DND-41 (cell line): ENCODE data around the gene EIPR1.

Experiments
- CTCF ChIP-seq: IDR thresholded peaks from 2 replicates; pipeline ENCODE4 v1.5.1; 2012; ENCODE audit warnings: borderline replicate concordance, low read length, moderate library complexity, mild to moderate bottlenecking; ENCODE audit not compliant: poor library complexity, severe bottlenecking; ENCODE audit errors: extremely low read depth
- EZH2 ChIP-seq: IDR thresholded peaks from 3 replicates; pipeline ENCODE4 v1.6.1; 2012; ENCODE audit warnings: borderline replicate concordance, low read depth, mild to moderate bottlenecking, moderate library complexity, low read length, inconsistent platforms; ENCODE audit not compliant: severe bottlenecking

- TF ChIP-seq EZH2 (no peak), CTCF (no peak)
Observed at GRCh38 chr2:3212061-3212362, 165.6 kb downstream of the EIPR1 start.
